ENCODE measurements around the gene SLC4A3.
"Not testable (repeated sequence)": the region's sequence is repeated elsewhere in the genome, so short reads cannot be mapped to it uniquely, and the experiment has no call there.

SLC4A3 gene

DNA sequence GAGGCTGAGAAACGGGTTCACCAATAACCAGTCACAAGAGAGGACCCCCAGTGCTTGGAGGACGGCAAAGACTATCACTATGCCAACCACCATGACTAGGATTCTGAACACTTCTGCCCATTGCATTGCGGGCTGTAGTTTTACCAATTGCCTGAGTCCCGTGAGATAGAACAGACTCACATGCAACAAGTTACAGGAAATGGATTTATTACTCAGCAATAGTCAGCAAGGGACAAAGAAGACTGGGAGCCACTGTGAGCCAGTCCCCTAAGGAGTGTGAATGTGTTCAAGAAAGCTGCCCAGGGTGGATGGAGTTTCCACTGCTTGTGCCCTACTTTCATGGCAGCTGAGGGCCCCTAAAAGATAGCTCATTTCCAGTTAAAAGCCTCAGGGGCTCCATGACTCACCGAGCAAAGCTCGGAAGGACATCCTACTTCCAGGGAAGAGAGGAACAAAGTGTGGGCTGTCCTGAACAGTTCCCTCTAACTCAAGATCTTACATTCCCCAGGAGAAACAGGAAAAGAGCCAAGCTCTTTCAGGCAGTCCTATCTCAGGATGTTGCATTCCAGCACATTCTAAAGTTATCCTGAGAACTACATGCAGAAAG lies 54.4 kb downstream of the SLC4A3 start:
- DNase-seq = no peak

DNA sequence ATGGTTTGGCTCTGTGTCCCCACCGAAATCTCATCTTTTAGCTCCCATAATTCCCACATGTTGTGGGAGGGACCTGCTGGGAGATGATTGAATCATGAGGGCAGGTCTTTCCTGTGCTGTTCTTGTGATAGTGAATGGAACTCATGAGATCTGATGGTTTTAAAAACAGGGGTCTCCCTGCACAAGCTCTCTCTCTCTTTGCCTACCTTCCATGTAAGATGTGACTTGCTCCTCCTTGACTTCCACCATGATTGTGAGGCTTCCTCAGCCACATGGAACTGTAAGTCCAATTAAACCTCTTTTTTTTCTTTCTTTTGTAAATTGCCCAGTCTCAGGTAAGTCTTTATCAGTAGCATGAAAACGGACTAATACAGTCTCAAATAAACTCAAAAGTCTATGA lies 56.0 kb downstream of the SLC4A3 start:
- DNase-seq = not testable (repeated sequence)

DNA sequence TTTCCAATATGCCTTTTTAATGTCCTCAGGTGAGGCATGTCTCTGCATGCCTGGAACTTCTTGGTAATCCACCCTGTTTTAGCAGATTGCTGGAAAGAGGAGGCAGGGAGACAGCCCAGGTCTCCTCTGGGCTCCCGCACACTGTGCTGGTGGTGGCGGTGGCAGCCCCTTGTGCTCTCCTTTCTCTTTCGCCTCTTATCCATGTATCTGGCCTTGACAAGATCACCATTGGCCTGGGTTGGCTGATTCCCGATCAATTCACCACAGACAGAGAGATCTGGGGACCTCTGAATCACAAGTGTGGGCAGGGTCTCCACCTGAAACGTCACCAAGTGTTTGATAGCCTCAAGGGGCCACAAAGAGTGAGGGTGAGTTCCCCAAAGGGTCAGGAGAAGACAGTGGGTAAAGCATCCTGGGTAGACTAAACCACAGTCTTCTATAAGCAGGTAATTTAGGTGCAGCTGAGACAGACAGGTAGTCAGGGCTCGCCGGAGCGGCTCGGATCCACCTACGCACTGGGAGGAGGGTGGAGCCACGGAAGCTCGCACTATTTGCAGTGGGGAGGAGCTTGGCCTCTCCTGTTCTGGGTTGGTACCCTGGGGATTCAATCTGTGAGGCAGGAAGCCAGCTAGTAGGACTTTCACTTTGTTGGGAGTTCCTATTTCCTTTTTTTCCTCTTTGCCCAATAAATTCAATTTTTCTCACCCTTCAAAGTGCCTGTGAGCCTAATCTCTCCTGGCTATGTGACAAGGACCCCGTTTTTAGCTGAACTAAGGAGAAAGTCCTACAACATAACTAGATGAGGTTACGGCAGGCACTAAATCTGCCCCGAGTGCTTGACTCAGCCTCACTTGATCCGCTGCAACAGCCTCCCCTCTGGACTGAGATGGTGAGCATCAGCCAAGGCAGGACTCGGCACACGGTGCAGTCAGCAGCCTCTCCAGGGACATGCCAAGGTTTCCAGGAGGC lies 57.6 kb downstream of the SLC4A3 start:
- DNase-seq = peak; percentile 68

- no peak for DNase-seq
Observed at GRCh38 chr2:219687272-219687671, 59.8 kb downstream of the SLC4A3 start.

DNA sequence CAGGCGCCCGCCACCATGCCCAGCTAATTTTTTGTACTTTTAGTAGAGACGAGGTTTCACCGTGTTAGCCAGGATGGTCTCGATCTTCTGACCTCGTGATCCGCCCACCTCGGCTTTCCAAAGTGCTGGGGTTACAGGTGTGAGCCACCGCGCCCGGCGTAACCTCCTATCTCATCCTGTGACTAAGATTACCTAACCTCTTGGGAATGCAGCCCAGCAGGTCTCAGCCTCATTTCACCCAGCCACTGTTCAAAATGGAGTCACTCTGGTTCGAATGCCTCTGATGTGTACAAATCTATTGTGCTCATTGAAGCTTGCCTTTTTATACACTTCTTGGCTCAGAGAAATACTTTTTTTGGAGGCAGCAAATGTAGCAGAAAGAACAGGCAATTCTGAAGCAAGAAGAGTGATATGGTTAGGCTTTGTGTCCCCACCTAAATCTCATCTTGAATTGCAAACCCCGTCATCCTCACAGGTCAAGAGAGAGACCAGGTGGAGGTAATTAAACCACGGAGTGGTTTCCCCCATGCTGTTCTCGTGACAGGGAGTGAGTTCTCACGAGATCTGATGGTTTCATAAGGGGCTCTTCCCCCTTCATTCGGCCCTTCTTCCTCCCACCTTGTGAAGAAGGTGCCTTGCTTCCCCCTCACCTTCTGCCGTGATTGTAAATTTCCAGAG lies 60.6 kb downstream of the SLC4A3 start:
- DNase-seq = no peak

DNA sequence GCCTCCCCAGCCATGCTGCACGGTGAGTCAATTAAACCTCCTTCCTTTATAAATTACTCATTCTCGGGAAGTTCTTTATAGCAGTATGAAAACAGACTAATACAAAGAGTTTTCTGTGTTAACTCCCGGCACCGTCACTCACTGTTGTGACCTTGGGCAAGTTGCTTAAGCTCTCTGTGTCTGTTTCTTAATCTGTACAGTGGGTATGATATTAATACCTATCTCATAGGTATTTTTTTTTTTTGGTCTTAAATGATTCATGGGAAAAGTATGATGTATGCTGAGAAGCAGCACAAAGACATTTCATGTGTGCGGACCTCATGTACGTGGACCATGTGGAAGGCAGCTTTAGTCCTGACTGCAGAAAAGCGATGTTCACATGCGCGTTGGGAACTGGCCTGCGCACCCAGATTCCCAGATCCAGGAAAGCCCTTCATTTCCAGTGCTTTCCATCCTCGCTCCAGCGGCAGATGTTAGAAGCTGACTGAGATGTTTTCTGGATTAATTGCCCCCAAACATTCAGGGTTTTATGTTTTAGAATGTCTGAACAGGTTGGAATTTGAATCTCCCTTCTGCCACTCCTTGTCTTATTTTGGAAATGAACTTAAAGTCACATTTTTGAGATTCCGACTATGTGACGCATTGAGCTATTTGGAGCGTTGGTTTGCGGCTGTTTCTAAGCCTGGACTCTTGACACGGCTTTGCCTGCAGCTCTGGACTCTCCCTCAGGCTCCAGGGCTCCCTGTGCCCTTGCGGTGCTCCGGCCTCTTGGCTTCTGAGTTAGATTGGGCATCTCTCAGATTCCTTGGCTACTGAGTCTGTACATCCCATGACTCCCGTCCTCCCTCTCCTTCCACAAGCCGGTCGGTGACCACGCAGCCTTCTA lies 61.4 kb downstream of the SLC4A3 start:
- DNase-seq = no peak

GRCh38 chr2:219689676-219690628 lies 62.5 kb downstream of the SLC4A3 start:
- DNase-seq = peak; percentile 6

DNA sequence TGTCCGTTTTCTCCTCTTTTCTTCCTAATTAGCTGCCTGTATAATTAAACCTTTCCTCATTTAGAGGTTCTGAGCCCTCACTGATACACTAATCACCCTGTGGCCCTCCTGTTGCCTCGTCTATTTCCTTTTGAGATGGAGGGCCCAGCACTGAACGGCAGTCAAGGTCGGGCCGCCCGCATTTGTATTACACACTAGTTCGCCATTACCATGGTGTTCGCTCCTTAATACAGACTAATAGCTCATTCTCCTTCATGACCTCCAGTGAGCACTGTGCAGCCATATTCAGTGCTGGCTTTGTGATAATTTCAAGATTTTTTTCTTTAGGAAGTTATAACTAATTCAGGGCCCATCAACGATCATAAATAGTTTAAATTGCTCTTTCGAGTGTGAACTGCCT lies 64.1 kb downstream of the SLC4A3 start:
- no peak for DNase-seq
